Fibroblast of lung (primary cell): ENCODE results near the gene ADI1. TPM values are rescaled to one million over a fixed set of nuclear protein-coding genes. Genes with fewer than 3 reads are reported as not detected.

ENCODE experiments used
- DNase-seq, 2 donors: peaks; one replicate each; pipeline versions ENCODE4 v3.0.0 to v3.0.0-alpha.2; 2010; ENCODE audit warnings: low read depth in 2 of 2
- H2AFZ ChIP-seq: 2 replicates; pipeline ENCODE4 v1.5.1; 2012; ENCODE audit warnings: low read length, control low read depth, inconsistent platforms
- H3K27ac ChIP-seq: 2 replicates; pipeline ENCODE4 v1.5.1; 2011; ENCODE audit warnings: low read length, control low read depth; ENCODE audit not compliant: insufficient read depth
- H3K27me3 ChIP-seq: 2 replicates; pipeline ENCODE4 v1.5.1; 2011; ENCODE audit warnings: mild to moderate bottlenecking, low read length; ENCODE audit not compliant: control insufficient read depth, insufficient read depth
- H3K36me3 ChIP-seq: 2 replicates; pipeline ENCODE4 v1.5.1; 2011; ENCODE audit warnings: low read length; ENCODE audit not compliant: control insufficient read depth, insufficient read depth
- H3K4me1 ChIP-seq: 2 replicates; pipeline ENCODE4 v1.5.1; 2011; ENCODE audit warnings: low read length; ENCODE audit not compliant: control insufficient read depth, insufficient read depth; ENCODE audit errors: extremely low read depth
- H3K4me2 ChIP-seq: 2 replicates; pipeline ENCODE4 v1.5.1; 2011; ENCODE audit warnings: low read length, control low read depth; ENCODE audit not compliant: insufficient read depth; ENCODE audit errors: extremely low read depth
- H3K4me3 ChIP-seq, 4 experiments: fragments of 200-600 bp in 1 of 4; sonication (generic) in 1 of 4; replicated peaks in 1 of 4; 2 replicates each; pipeline ENCODE4 v1.5.1; 2011 to 2016; ENCODE audit warnings: low read length in 4 of 4, low read depth in 3 of 4, mild to moderate bottlenecking in 3 of 4, control low read depth in 2 of 4, inconsistent platforms in 1 of 4, mixed read lengths in 1 of 4; ENCODE audit not compliant: insufficient read depth in 1 of 4; ENCODE audit errors: control extremely low read depth in 1 of 4
- H3K79me2 ChIP-seq: 2 replicates; pipeline ENCODE4 v1.5.1; 2012; ENCODE audit warnings: mild to moderate bottlenecking, low read length, inconsistent platforms; ENCODE audit not compliant: control insufficient read depth, insufficient read depth
- H3K9ac ChIP-seq: 2 replicates; pipeline ENCODE4 v1.5.1; 2011; ENCODE audit warnings: mild to moderate bottlenecking, low read length, control low read depth; ENCODE audit not compliant: insufficient read depth
- H3K9me3 ChIP-seq: 2 replicates; pipeline ENCODE4 v1.5.1; 2012; ENCODE audit warnings: low read depth, low read length; ENCODE audit not compliant: control insufficient read depth, insufficient read depth
- H4K20me1 ChIP-seq: 2 replicates; pipeline ENCODE4 v1.5.1; 2011; ENCODE audit warnings: low read length; ENCODE audit not compliant: control insufficient read depth, insufficient read depth; ENCODE audit errors: extremely low read depth
- EZH2 ChIP-seq: IDR thresholded peaks from 2 replicates; pipeline ENCODE4 v1.5.1; 2012; ENCODE audit warnings: low read length, control low read depth, mild to moderate bottlenecking; ENCODE audit errors: missing control alignments
- polyA minus RNA-seq: library from RNA; depleted of rRNA, polyadenylated mRNA; stranded (reverse); fragments of >200 nt; gene quantifications from 2 replicates; pipeline ENCODE4 v1.2.3, GENCODE V29; 2011; ENCODE audit warnings: low replicate concordance
- polyA plus RNA-seq, 2 donors: library from polyadenylated mRNA; depleted of rRNA in 1 of 2; stranded (reverse) in 1 of 2; unstranded in 1 of 2; fragments of >200 nt; gene quantifications; 2 replicates each; pipeline ENCODE4 v1.2.1, GENCODE V29; 2011 to 2012; ENCODE audit warnings: missing spikeins in 1 of 2
- total RNA-seq: library from RNA; depleted of rRNA; stranded (reverse); fragments of >200 nt; gene quantifications from 2 replicates; pipeline ENCODE4 v1.2.1, GENCODE V29; 2014
- TF ChIP-seq, protein P1 (sequence below), 2 donors: IDR thresholded peaks in 1 of 2; conservative IDR thresholded peaks in 1 of 2; 1 replicate in 1 of 2; 2 replicates in 1 of 2; pipeline ENCODE4 v1.5.1; 2011 to 2012; ENCODE audit warnings: low read length in 2 of 2, control low read depth in 1 of 2, inconsistent platforms in 1 of 2, low read depth in 1 of 2, mild to moderate bottlenecking in 1 of 2

Gene ADI1, protein sequence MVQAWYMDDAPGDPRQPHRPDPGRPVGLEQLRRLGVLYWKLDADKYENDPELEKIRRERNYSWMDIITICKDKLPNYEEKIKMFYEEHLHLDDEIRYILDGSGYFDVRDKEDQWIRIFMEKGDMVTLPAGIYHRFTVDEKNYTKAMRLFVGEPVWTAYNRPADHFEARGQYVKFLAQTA
- total RNA-seq (22.1 and 41.9 TPM in 2 replicates), polyA plus RNA-seq (69.3 and 83.0 TPM in 2 replicates), polyA minus RNA-seq (17.5 and 23.5 TPM in 2 replicates)
- 62.6 and 75.5 TPM in 2 replicates for polyA plus RNA-seq (2012)

- H3K27ac ChIP-seq: peak within 1 kb of the TSS; percentile 80
- no peaks in the 10 kb centered on the region for H3K9me3 ChIP-seq
- peak within 1 kb of the TSS; percentile 93 for H3K4me2 ChIP-seq
- peaks cover 15% of the 10 kb centered on the region for H3K79me2 ChIP-seq
- no peak for TF ChIP-seq EZH2
- H3K4me3 ChIP-seq: peak within 1 kb of the TSS; percentile 61 to 90 (median 88)
- H3K27me3 ChIP-seq: no peaks in the 10 kb centered on the region
- H3K9ac ChIP-seq: peak within 1 kb of the TSS; percentile 89
- peak; percentile 67 to 77 for DNase-seq
- peaks cover 14% of the 10 kb centered on the region for H3K4me1 ChIP-seq
- H4K20me1 ChIP-seq: no peaks in the 10 kb centered on the region
- H2AFZ ChIP-seq: peak within 1 kb of the TSS; percentile 69
- no peaks in the 10 kb centered on the region for H3K36me3 ChIP-seq
Measured at GRCh38 chr2:3519255-3520205, at the start of gene ADI1. Gene ADI1 (minus strand): TSS chr2:3519531. CDS start chr2:3519487, 44 bp downstream.

DNA sequence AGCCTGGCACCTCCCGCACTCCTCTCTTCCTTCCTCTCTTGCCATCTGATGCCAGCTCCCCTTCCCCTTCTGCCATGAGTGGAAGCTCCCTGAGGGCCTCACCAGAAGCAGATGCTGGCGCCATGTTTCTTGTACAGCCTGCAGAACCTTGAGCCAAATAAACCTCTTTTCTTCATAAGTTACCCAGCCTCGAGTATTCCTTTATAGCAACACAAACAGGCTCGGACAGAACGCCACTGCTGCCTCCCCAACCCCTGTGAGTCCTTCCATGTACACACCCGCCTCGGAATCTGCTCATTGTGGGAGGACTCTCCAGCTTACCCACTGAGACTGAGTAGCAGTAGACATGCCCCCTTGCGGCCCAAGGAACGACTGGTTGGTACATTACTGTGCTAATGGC lies 47.5 kb upstream of the ADI1 start:
- Histone ChIP-seq H3K9me3 (no peaks in the 10 kb centered on the region), H4K20me1 (no peaks in the 10 kb centered on the region), H3K36me3 (no peaks in the 10 kb centered on the region), H2AFZ (no peak overlapping the region), H3K4me3 (no peak overlapping the region), H3K4me2 (no peak overlapping the region), H3K9ac (no peak overlapping the region), H3K79me2 (no peaks in the 10 kb centered on the region), H3K4me1 (no peaks in the 10 kb centered on the region), H3K27ac (no peak overlapping the region), H3K27me3 (no peaks in the 10 kb centered on the region)
- no peak for TF ChIP-seq EZH2
- TF ChIP-seq, protein P1, sequence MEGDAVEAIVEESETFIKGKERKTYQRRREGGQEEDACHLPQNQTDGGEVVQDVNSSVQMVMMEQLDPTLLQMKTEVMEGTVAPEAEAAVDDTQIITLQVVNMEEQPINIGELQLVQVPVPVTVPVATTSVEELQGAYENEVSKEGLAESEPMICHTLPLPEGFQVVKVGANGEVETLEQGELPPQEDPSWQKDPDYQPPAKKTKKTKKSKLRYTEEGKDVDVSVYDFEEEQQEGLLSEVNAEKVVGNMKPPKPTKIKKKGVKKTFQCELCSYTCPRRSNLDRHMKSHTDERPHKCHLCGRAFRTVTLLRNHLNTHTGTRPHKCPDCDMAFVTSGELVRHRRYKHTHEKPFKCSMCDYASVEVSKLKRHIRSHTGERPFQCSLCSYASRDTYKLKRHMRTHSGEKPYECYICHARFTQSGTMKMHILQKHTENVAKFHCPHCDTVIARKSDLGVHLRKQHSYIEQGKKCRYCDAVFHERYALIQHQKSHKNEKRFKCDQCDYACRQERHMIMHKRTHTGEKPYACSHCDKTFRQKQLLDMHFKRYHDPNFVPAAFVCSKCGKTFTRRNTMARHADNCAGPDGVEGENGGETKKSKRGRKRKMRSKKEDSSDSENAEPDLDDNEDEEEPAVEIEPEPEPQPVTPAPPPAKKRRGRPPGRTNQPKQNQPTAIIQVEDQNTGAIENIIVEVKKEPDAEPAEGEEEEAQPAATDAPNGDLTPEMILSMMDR (conservative IDR thresholded peaks at IDR 0.05 in 1 of 2, IDR thresholded peaks at IDR 0.05 in 1 of 2; ENCODE audit: low read depth in 1 of 2, low read length in 2 of 2): no peak
- no peak for DNase-seq

GRCh38 chr2:3565117-3565516 lies 45.8 kb upstream of the ADI1 start:
- Histone ChIP-seq H3K79me2 (no peaks in the 10 kb centered on the region), H3K27me3 (no peaks in the 10 kb centered on the region), H3K4me3 (no peak overlapping the region), H3K36me3 (no peaks in the 10 kb centered on the region), H3K27ac (no peak overlapping the region), H3K9ac (no peak overlapping the region), H3K9me3 (no peaks in the 10 kb centered on the region), H3K4me2 (no peak overlapping the region), H3K4me1 (no peaks in the 10 kb centered on the region), H2AFZ (no peak overlapping the region), H4K20me1 (no peaks in the 10 kb centered on the region)
- DNase-seq: no peak
- no peak for TF ChIP-seq EZH2
- TF ChIP-seq, protein P1 (conservative IDR thresholded peaks at IDR 0.05 in 1 of 2, IDR thresholded peaks at IDR 0.05 in 1 of 2; ENCODE audit: low read depth in 1 of 2, low read length in 2 of 2): no peak
